Stimulated activated CD8-positive, alpha-beta memory T cell treated with anti-CD3 and anti-CD28 coated beads, Interleukin-15, amount 100 ng/mL, for 4 hours (primary cell): Measurements from ENCODE around the gene MORC3.
"Not testable (repeated sequence)": the region's sequence is repeated elsewhere in the genome, so short reads cannot be mapped to it uniquely, and the experiment has no call there.

ENCODE experiments used
- DNase-seq, 2 donors: peaks; one replicate each; pipeline ENCODE4 v3.0.0-alpha.2; 2020; ENCODE audit warnings: low read depth in 2 of 2

The MORC3 gene

DNA sequence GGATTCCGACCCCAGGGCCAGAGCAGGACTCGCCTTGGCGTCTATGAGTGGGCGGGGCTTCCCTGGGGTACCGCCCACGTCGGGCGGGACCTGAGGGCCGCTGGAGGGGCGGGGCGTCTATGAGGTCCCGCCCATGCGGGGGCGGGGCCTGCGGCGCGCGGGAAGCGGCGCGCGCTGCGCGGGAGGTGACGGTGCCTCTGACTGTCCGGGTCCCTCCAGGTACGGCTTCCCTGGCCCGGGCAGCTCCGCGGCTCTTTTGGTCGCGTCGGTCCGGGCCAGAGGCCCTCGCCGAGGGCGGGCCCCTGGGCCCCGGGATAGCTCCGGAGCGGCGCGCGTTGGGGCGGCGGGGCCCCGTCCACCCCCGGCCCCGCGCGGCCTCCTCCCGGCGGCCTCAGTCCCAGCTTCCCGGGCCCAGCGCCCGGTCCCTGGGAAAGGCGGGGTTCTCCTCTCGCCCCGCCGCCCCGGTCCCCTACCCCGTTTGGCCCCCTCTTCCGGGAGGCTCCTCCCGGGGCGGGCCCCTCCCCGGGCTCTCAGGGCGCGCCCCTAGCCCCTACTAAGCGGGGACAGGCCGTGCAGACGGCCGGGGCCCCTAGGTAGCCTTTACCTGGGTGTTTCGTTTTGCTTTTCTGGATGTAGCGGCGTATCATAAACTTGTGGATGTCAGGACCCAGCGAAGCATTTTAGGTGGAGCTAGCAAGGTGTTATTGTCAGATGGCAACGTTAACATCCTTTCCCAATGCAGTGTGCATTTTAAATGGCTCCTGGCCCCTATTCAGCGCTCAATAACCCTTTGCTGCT lies 65.4 kb downstream of the MORC3 start, which contains the start of gene CHAF1B:
TSS of gene CHAF1B (plus strand) at position 160 of the 798 bp plus-strand sequence. CDS start 745 bp downstream, outside the sequence.
- DNase-seq: peak; percentile 39 to 57

DNA sequence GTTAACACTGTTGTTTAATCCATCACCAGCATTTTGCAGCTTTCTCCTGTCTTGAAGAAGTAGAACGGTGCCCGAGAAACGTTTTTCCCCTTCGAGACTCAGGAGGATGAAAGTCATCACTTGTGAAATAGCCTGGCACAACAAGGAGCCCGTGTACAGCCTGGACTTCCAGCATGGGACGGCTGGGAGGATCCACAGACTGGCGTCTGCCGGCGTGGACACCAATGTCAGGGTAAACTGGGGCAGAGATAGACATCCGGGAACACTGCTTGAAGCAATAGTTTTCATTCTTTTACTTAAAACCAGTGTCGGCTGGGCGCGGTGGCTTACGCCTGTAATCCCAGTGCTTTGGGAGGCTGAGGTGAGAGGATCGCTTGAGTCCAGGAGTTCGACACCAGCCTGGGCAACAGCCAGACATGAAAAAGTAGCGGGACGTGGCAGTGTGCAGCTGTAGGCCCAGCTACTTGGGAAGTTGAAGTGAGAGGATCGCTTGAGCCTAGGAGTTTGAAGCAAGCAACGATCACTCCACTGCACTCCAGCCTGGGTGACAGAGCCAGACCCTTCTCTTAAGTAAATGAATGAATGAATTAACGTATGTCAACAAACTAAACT lies 66.1 kb downstream of the MORC3 start:
- DNase-seq: no peak

GRCh38 chr21:36388096-36388495 lies 68.1 kb downstream of the MORC3 start:
- DNase-seq: no peak

GRCh38 chr21:36388835-36389234 lies 68.8 kb downstream of the MORC3 start:
- DNase-seq: no peak

GRCh38 chr21:36391649-36392048 lies 71.7 kb downstream of the MORC3 start:
- DNase-seq: not testable (repeated sequence)

DNA sequence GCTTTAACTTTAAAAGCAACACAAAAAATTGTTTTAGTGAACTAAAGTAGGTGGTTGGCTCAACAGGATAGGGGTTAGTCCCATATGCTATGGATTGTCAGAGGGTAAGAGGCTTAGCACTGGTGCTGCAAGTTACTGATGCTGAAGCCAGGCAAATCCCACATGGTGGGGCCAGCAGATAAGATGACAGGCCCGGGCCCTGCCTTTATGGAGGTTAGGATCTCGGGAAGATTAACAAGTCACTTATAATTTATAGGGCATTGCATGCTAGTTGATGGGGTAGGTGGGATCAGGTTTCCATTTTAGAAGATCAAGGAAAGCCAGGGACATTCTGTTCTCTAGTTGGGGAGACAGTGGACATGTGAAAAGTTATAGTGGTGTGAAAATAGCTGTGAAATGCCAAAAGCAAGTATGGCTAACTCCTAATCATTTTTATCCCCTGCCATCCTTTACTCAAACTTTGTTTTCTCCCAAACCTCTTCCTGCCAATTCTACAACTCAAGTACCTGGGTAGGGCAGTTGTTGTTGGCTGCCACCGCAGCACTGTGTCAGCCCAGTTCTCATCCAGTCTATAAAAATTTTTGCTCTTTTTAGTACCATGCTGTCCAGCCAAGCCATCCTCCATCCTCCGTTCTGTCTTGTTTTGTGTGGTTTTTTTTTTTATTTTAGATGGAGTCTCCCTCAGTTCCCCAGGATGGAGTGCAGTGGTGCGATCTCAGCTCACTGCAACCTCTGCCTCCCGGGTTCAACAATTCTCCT lies 75.5 kb downstream of the MORC3 start:
- no peak for DNase-seq

DNA sequence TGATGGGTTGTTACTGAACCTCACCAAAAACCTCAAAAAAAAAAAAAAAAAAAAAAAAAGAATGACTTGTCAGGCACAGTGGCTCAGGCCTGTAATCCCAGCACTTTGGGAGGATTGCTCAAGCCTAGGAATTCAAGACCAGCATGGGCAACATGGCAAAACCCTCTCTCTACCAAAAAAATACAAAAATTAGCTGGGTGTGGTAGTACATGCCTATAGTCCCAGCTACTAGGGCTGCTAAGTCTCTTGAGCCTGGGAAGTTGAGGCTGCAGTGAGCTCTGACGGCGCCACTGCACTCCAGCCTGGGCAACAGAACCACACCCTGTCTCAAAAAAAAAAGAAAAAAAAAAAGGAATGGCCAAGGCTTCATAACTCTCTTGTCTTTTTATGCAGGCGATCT lies 76.3 kb downstream of the MORC3 start:
- no peak for DNase-seq

GRCh38 chr21:36396971-36397370 lies 77.0 kb downstream of the MORC3 start:
- DNase-seq: no peak

DNA sequence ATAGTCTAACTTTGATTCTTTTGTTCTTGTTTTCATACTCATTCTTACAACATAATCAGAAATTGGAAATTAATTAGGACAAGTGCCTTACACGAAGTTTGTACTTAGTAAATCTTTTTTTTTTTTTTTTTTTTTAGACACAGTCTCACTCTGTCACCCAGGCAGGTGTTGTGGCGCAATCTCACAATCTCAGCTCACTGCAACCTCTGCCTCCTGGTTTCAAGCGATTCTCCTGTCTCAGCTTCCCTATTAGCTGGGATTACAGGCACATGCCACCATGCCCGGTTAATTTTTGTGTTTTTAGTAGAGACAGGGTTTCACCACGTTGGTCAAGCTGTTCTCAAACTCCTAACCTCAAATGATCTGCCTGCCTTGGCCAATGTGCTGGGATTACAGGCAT lies 77.6 kb downstream of the MORC3 start:
- no peak for DNase-seq

DNA sequence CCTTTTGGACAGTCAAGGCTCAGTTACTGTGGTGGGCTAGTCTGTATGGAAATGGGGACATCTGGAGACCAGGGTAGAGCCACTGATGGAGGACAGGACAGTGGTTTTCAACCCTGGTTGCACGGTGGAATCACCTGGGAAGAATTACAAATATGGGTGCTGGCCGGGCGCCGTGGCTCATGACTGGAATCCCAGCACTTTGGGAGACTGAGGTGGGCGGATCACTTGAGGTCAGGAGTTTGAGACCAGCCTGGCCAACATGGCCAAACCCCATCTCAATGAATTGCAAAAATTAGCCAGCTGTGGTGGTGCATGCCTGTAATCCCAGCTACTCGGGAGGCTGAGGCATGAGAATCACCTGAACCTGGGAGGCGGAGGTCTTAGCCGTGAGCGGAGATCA lies 79.7 kb downstream of the MORC3 start:
- not testable (repeated sequence) for DNase-seq

GRCh38 chr21:36400719-36401118 lies 80.7 kb downstream of the MORC3 start:
- DNase-seq: no peak

DNA sequence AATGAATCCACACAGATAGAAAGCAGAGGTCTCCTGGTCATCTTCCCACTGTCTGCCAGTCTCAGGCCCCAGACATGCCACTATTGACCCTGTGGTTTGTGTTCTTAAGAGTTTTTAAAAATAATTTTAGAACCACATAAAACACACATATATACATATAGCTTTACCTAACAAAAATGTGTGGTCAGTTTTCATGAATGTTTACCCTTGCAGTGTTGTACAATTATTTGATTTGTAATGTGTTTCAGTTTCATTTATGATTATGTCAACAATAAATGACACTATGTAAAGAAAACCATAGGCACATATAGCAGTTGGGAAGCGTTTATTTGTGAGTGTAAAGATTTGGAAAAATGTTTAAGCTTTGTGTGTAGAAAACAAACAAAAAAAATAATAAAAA lies 82.3 kb downstream of the MORC3 start:
- no peak for DNase-seq

DNA sequence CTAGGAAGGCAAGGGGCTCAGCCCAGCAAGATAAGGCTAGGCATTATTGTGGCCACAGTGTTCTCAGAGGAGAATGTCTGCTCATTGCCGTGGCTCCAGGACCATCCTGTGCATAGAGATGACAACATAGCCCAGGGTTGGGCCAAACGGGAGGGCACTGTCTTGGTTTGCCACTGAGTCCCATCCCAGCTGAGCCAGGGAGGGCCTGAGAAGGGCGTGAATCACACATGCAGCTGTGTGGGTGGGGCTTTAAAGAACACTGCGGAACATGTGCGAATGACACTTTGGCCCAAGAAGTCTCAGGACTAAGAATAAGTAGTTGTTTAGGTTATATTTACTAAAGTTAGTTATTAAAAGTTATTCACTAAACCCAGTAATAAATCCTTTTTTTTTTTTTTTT lies 83.7 kb downstream of the MORC3 start:
- no peak for DNase-seq

DNA sequence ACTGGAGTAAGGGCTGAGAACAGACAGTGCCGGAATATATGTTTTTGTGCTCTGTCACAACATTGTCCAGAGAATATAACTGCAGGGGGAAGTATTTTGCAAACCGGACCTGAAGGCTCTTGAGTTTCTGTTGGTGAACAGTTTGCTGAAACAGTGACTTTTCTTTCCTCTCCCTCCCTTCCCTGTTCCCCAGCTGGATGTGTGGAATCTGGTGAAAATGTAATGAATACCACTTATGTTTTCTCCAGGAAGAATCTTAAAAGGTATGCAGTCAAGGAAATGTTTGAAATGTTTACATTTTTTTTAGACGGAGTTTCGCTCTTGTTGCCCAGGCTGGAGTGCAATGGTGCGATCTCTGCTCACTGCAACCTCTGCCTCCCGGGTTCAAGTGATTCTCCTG lies 88.6 kb downstream of the MORC3 start:
- DNase-seq: no peak

- DNase-seq: no peak
Measured at GRCh38 chr21:36411301-36411700, 91.3 kb downstream of the MORC3 start.

DNA sequence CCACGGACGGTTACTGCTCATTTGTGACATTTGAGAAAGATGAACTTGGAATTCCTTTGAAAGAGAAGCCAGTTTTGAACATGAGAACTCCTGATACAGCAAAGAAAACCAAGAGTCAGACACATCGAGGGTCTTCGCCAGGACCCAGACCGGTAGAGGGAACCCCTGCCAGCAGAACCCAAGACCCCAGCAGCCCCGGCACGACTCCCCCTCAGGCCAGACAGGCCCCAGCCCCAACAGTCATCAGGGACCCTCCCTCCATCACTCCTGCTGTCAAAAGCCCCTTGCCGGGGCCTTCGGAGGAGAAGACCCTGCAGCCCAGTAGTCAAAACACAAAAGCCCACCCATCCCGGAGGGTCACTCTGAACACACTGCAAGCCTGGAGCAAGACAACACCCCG lies 92.9 kb downstream of the MORC3 start:
- no peak for DNase-seq

DNA sequence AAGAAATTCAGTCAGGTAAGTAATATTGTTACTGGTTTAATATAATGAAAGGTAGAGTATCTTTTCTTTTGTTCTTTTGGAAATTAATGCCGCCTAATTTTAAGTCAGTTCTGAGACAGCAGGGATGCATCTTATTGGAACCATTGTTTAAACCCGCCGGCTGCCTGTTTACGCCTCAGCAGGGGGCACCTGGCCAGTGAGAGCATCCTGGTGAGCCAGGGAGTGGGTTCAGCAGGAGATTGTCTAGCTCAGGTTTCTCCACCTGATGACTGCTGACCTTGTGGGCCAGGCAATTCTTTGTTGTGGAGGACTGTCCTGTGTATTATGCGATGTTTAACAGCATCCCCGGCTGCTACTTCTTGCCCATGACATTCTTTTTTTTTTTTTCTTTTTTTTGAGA lies 95.4 kb downstream of the MORC3 start:
- DNase-seq: no peak

DNA sequence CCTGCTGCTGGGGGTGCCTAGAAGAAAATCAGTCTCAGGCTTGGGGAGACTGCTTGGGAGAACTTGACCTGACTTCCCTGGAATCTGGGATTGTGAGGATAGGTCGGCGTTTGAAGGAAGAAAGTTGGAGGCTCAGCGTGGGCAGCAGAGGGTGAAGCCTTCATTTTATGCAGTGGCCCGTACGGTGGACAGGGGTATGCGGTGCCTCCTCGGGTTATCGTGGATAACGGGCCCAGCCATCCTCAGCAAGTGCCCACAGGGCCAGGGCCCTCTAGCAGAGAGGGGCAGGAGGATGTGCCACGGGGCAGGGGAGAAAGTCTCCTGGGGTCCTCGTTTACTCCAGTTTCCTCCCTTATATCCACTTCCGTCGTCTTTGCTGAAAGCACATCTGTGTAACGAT lies 99.2 kb downstream of the MORC3 start:
- no peak for DNase-seq

- peak in 1 of 2 donors; percentile 11 for DNase-seq
Measured at GRCh38 chr21:36419996-36420395, 100.0 kb downstream of the MORC3 start.

DNA sequence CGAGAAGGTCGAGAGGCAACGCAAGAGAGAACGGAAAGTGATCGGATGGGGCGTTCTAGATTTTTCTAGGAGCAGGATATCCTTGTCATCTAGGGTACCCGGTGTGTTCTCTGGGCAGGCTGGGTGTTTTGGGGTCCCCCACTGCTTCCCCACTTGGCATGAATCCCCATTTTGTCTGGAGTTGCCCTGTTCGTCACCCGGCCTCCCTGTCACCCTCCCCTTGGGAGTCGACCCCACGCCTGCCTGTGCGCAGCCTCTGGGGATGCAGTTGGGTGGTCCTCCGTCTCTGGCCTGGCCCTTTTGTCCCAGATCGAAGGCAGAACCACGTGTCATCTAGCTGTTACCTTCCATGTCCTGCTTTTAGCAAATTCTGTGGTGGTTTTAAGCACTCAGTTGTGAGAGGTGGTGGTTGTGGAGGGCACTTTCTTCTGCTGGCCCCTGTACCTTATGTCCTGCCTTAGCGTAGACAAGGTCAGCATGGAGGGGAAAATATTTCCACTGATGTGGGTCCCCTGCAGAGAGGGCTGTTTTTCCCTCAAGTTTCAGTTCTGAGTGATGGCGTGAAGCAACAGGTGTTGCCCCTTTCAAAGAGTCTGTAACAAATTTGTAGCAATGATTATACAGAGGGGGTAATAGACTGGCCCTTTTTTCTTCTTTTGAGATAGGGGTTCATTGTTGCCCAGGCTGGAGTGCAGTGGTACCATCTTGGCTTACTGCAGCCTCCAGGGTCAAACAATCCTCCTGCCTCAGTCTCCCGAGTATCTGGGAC lies 100.8 kb downstream of the MORC3 start:
- no peak for DNase-seq

DNA sequence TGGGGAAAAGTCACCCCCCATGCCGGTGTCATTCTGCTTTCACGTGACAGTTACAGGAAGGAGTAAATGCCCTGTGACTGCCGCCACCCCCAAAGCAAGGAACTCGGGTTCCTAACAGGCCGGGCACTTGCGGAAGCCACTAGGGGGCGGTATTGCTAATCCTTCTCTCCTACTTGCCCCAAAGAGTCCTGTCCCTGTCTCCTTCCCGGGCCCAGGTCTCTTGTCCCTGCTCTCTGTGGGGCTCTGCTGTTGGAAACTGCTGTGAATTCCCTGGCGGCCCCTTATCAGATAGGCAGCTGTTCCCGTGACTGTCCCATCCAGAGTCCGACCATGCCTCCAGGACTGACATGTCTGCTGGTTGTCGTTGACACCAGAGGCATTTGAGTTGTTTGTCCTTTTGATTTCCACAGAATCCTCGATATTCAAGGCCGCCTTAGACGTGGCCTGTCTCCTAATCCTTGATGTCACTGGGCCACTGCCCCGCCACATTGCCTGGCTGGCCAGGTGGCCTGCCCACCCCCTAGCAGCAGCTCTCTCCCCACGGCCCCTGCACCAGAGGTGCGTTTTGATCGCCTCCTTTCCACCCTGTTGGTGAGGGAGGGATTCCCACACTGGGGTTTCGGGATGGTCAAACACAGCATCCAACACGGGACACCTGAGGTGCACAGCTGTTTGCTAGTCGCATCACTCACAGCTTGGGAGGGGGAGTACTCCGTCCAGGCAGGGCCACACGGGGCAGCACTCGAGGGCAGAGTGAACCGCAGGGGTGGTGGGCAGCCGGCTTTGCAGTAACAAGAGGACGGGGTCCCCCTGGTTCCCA lies 102.5 kb downstream of the MORC3 start:
- no peak for DNase-seq
